ENCODE data around the gene CES2. TPM values are rescaled to one million over a fixed set of nuclear protein-coding genes. Genes with fewer than 3 reads are reported as not detected.

Gene CES2
- total RNA-seq, 1 donor from 2014 or later: 88.5 TPM

- H3K27ac ChIP-seq (replicated peaks): peak overlapping the region; percentile 97
- DNase-seq: peak; percentile 35
- no peak for TF ChIP-seq CTCF (IDR thresholded peaks at IDR 0.05; ENCODE audit: borderline replicate concordance)
- H3K27me3 ChIP-seq (ENCODE audit: low read depth): no peaks in the 10 kb centered on the region
- peak overlapping the region; percentile 97 for H3K4me3 ChIP-seq
- H3K9me3 ChIP-seq (replicated peaks): no peaks in the 10 kb centered on the region
- H3K36me3 ChIP-seq: peaks cover 39% of the 10 kb centered on the region
- intact Hi-C loops (cut with micrococcal nuclease): no loop called here
- H3K4me1 ChIP-seq: peaks cover 66% of the 10 kb centered on the region
These were observed 1.1 kb downstream of the CES2 start for GRCh38 chr16:66936462-66936861.

- Histone ChIP-seq H3K4me1 (peaks cover 66% of the 10 kb centered on the region), H3K36me3 (peaks cover 44% of the 10 kb centered on the region), H3K27ac (replicated peaks) (peak overlapping the region; percentile 97), H3K27me3 (ENCODE audit: low read depth) (no peaks in the 10 kb centered on the region), H3K4me3 (peak overlapping the region; percentile 97), H3K9me3 (replicated peaks) (no peaks in the 10 kb centered on the region)
- no peak for DNase-seq
- intact Hi-C loops (cut with micrococcal nuclease): no loop called here
- no peak for TF ChIP-seq CTCF (IDR thresholded peaks at IDR 0.05; ENCODE audit: borderline replicate concordance)
These were observed 1.7 kb downstream of the CES2 start for GRCh38 chr16:66936889-66937554.

- peak overlapping the region; percentile 97 for H3K27ac ChIP-seq (replicated peaks)
- no peak for TF ChIP-seq CTCF (IDR thresholded peaks at IDR 0.05; ENCODE audit: borderline replicate concordance)
- H3K36me3 ChIP-seq: peaks cover 52% of the 10 kb centered on the region
- H3K9me3 ChIP-seq (replicated peaks): no peaks in the 10 kb centered on the region
- peaks cover 60% of the 10 kb centered on the region for H3K4me1 ChIP-seq
- H3K4me3 ChIP-seq: no peak overlapping the region
- intact Hi-C loops (cut with micrococcal nuclease): no loop called here
- DNase-seq: no peak
- no peaks in the 10 kb centered on the region for H3K27me3 ChIP-seq (ENCODE audit: low read depth)
These were observed 2.5 kb downstream of the CES2 start for GRCh38 chr16:66937725-66938337.

GRCh38 chr16:66939366-66939765, 4.0 kb downstream of the CES2 start:
- no peak overlapping the region for H3K27ac ChIP-seq (replicated peaks)
- H3K4me3 ChIP-seq: no peak overlapping the region
- DNase-seq: no peak
- peaks cover 45% of the 10 kb centered on the region for H3K4me1 ChIP-seq
- intact Hi-C loops (cut with micrococcal nuclease): no loop called here
- H3K36me3 ChIP-seq: peaks cover 68% of the 10 kb centered on the region
- H3K27me3 ChIP-seq (ENCODE audit: low read depth): no peaks in the 10 kb centered on the region
- no peaks in the 10 kb centered on the region for H3K9me3 ChIP-seq (replicated peaks)
- TF ChIP-seq CTCF (IDR thresholded peaks at IDR 0.05; ENCODE audit: borderline replicate concordance): no peak

- Histone ChIP-seq H3K4me1 (peaks cover 37% of the 10 kb centered on the region), H3K36me3 (peaks cover 68% of the 10 kb centered on the region), H3K27me3 (ENCODE audit: low read depth) (no peaks in the 10 kb centered on the region), H3K9me3 (replicated peaks) (no peaks in the 10 kb centered on the region), H3K27ac (replicated peaks) (no peak overlapping the region), H3K4me3 (no peak overlapping the region)
- intact Hi-C loops (cut with micrococcal nuclease): no loop called here
- DNase-seq: no peak
- TF ChIP-seq CTCF (IDR thresholded peaks at IDR 0.05; ENCODE audit: borderline replicate concordance): no peak
These were observed 4.9 kb downstream of the CES2 start for GRCh38 chr16:66940236-66940635.
